ENCODE data around the gene DES. TPM values are rescaled to one million over a fixed set of nuclear protein-coding genes. Genes with fewer than 3 reads are reported as not detected.

DES gene
- total RNA-seq, 1 experiment from 2014 or later, result not detected

DNA sequence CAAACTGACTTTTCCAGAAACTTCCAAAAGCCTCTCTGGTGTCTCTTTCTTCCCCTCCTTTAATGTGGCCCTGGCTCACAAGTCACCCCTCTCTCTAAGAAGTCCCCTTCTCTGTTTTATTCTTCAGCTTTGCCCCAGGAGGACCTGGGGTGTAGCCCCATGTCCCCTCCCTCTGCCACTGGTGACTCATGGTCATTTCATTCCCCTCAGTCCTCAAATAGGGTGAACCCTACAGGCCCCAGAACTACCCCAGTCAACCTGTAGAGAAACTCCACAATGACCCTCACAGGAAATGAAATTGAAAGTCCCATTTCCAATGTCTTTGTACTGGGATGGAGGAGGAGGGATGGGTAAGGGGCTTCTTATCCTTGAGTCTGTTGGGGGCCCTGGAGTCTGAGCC, 10.3 kb downstream of the DES start:
- H3K36me3 ChIP-seq (ENCODE audit: control insufficient read depth, insufficient read depth, low read length), result no peaks in the 10 kb centered on the region
- Mint-ChIP-seq H3K27ac (ENCODE audit: unreplicated experiment) (no peak overlapping the region), H3K4me3 (ENCODE audit: unreplicated experiment) (no peak overlapping the region), H3K36me3 (ENCODE audit: insufficient read depth, unreplicated experiment) (no peaks in the 10 kb centered on the region), H3K27me3 (ENCODE audit: insufficient read depth, unreplicated experiment) (no peaks in the 10 kb centered on the region), H3K4me1 (ENCODE audit: low read depth, unreplicated experiment) (no peaks in the 10 kb centered on the region), H3K9me3 (ENCODE audit: unreplicated experiment) (no peaks in the 10 kb centered on the region)
- POLR2A ChIA-PET, result no interaction called here
- no peak overlapping the region for H3K4me3 ChIP-seq (ENCODE audit: low read depth, low read length)
- H3K27me3 ChIP-seq (replicated peaks; ENCODE audit: control insufficient read depth, insufficient read depth, low read length), result no peaks in the 10 kb centered on the region
- intact Hi-C loops (cut with micrococcal nuclease; ENCODE audit: unreplicated experiment), result no loop called here
- H3K9me3 ChIP-seq, result no peaks in the 10 kb centered on the region
- no TSS peak for BruUV-seq (replicated peaks)
- H3K4me1 ChIP-seq, result 0 out of 2 replicates have a peak, but pooled peaks cover 4% of the 10 kb centered on the region
- TF ChIP-seq, protein P1, sequence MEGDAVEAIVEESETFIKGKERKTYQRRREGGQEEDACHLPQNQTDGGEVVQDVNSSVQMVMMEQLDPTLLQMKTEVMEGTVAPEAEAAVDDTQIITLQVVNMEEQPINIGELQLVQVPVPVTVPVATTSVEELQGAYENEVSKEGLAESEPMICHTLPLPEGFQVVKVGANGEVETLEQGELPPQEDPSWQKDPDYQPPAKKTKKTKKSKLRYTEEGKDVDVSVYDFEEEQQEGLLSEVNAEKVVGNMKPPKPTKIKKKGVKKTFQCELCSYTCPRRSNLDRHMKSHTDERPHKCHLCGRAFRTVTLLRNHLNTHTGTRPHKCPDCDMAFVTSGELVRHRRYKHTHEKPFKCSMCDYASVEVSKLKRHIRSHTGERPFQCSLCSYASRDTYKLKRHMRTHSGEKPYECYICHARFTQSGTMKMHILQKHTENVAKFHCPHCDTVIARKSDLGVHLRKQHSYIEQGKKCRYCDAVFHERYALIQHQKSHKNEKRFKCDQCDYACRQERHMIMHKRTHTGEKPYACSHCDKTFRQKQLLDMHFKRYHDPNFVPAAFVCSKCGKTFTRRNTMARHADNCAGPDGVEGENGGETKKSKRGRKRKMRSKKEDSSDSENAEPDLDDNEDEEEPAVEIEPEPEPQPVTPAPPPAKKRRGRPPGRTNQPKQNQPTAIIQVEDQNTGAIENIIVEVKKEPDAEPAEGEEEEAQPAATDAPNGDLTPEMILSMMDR (IDR thresholded peaks at IDR 0.05; ENCODE audit: insufficient read depth in 1 of 2, low read depth in 1 of 2, low read length in 1 of 2, severe bottlenecking in 1 of 2, unreplicated experiment in 1 of 2), result no peak
- CTCF ChIA-PET, result no interaction called here
- no peak for DNase-seq

DNA sequence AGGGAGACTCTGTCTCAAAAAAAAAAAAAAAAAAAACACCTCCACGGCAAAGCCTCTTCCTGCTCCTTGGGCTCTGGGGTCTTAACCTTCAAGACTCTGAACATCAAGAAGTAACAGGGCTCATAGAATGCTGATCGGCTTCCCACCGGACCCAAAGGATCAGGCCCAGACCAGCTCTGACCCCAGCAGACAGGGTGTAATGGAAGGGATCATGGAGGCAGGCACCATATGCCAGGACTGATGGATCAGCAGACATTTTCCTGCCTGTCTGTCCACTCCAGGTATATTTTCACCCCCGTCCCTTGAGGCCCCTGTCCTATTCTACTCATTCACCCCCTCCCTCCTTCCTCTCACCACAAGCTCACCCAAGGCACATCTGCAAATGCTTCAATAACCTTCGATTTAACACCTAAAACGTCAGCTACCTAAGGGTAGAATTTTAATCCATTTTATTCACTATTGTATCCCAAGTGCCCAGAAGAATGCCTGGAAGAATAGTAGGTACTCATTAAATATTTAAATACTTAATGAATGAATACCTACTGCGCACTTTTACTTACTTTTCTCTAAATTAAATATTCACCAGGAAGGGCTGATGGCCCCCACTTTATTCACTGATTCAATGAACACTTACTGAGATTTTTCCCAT, 11.9 kb downstream of the DES start:
- intact Hi-C loops (cut with micrococcal nuclease; ENCODE audit: unreplicated experiment), result no loop called here

More for the DNA sequence above, 11.9 kb downstream of the DES start:
- H3K36me3 Mint-ChIP-seq (ENCODE audit: insufficient read depth, unreplicated experiment), result no peaks in the 10 kb centered on the region
- no peaks in the 10 kb centered on the region for H3K27me3 Mint-ChIP-seq (ENCODE audit: insufficient read depth, unreplicated experiment)
- Histone ChIP-seq H3K36me3 (ENCODE audit: control insufficient read depth, insufficient read depth, low read length) (no peaks in the 10 kb centered on the region), H3K4me3 (ENCODE audit: low read depth, low read length) (no peak overlapping the region), H3K4me1 (0 out of 2 replicates have a peak, but pooled peaks cover 4% of the 10 kb centered on the region), H3K9me3 (no peaks in the 10 kb centered on the region), H3K27me3 (replicated peaks; ENCODE audit: control insufficient read depth, insufficient read depth, low read length) (no peaks in the 10 kb centered on the region)
- no peaks in the 10 kb centered on the region for H3K4me1 Mint-ChIP-seq (ENCODE audit: low read depth, unreplicated experiment)
- BruUV-seq (replicated peaks), result no TSS peak
- H3K27ac Mint-ChIP-seq (ENCODE audit: unreplicated experiment), result no peak overlapping the region
- ChIA-PET POLR2A (interaction anchor here (0.6 kb wide), 1 partner anchor 20 kb away, joined by 3 read pairs; no protein-coding TSS in a partner anchor), CTCF (interaction anchor here (0.6 to 1.2 kb wide), 6 partner anchors 27 to 106 kb away, joined by 3 to 6 read pairs (median 4); partner anchors contain the start of gene DNPEP)
- H3K9me3 Mint-ChIP-seq (ENCODE audit: unreplicated experiment), result no peaks in the 10 kb centered on the region
- H3K4me3 Mint-ChIP-seq (ENCODE audit: unreplicated experiment), result no peak overlapping the region
- DNase-seq, result no peak
- TF ChIP-seq, protein P1 (IDR thresholded peaks at IDR 0.05; ENCODE audit: insufficient read depth in 1 of 2, low read depth in 1 of 2, low read length in 1 of 2, severe bottlenecking in 1 of 2, unreplicated experiment in 1 of 2), result no peak
